SU-DHL-6 (cell line): ENCODE data around the gene FBXL13.

Experiments
- H2AFZ ChIP-seq: fragments of 200-600 bp; sonication (generic); 2 replicates; pipeline ENCODE4 v1.6.1; 2014; ENCODE audit warnings: low read depth, mild to moderate bottlenecking, moderate library complexity, mixed read lengths, antibody characterized with exemption, low read length; ENCODE audit not compliant: severe bottlenecking
- H3F3A ChIP-seq: fragments of 200-600 bp; shearing (Covaris generic); 2 replicates; pipeline ENCODE4 v1.6.0; 2016; ENCODE audit warnings: antibody characterized with exemption, mild to moderate bottlenecking; ENCODE audit not compliant: insufficient read depth
- H3K27ac ChIP-seq: fragments of 200-600 bp; sonication (generic); 2 replicates; pipeline ENCODE4 v1.5.1; 2016; ENCODE audit warnings: low read depth, mild to moderate bottlenecking, low read length, moderate library complexity, mixed read lengths
- H3K27me3 ChIP-seq: fragments of 200-600 bp; sonication (generic), shearing (Covaris generic); 2 replicates; pipeline ENCODE4 v1.6.0; 2014; ENCODE audit warnings: mild to moderate bottlenecking, low read length
- H3K36me3 ChIP-seq: fragments of 200-600 bp; sonication (generic); 2 replicates; pipeline ENCODE4 v1.6.1; 2014; ENCODE audit warnings: mild to moderate bottlenecking, low read length, mixed read lengths
- H3K4me2 ChIP-seq: fragments of 300-600, 200-600 bp; shearing (Covaris generic), sonication (generic); 2 replicates; pipeline ENCODE4 v1.6.0; 2014; ENCODE audit warnings: low read length, low read depth, mild to moderate bottlenecking; ENCODE audit not compliant: poor library complexity, severe bottlenecking
- H3K4me3 ChIP-seq: fragments of 200-600 bp; sonication (generic); 2 replicates; pipeline ENCODE4 v1.5.1; 2014; ENCODE audit warnings: antibody characterized with exemption, low read length, mild to moderate bottlenecking, mixed read lengths; ENCODE audit not compliant: insufficient read depth, poor library complexity, severe bottlenecking
- H3K79me2 ChIP-seq: fragments of 200-600 bp; sonication (generic); 2 replicates; pipeline ENCODE4 v1.6.1; 2014; ENCODE audit warnings: mild to moderate bottlenecking, low read length, moderate library complexity; ENCODE audit not compliant: insufficient read depth
- H3K9ac ChIP-seq: fragments of 200-600 bp; sonication (generic); 2 replicates; pipeline ENCODE4 v1.7.0; 2014; ENCODE audit warnings: mild to moderate bottlenecking, low read length
- H3K9me2 ChIP-seq: fragments of 200-600 bp; sonication (generic); replicated peaks from 2 replicates; pipeline ENCODE4 v1.6.1; 2014; ENCODE audit warnings: low read length; ENCODE audit not compliant: insufficient read depth
- H3K9me3 ChIP-seq: fragments of 200-600 bp; sonication (generic); 2 replicates; pipeline ENCODE4 v1.6.1; 2014; ENCODE audit warnings: low read length, mixed read lengths; ENCODE audit not compliant: insufficient read depth
- H4K20me1 ChIP-seq: fragments of 200-600 bp; sonication (generic); 2 replicates; pipeline ENCODE4 v1.6.1; 2014; ENCODE audit warnings: low read depth, mild to moderate bottlenecking, antibody characterized with exemption, low read length, moderate library complexity, mixed read lengths
- EZH2phosphoT487 ChIP-seq: fragments of 200-600 bp; sonication (generic), shearing (Covaris generic); conservative IDR thresholded peaks from 2 replicates; pipeline ENCODE4 v1.6.1; 2018; ENCODE audit warnings: mild to moderate bottlenecking, antibody characterized with exemption, low read length, moderate library complexity, mixed read lengths
- TF ChIP-seq, protein P1 (sequence below): fragments of 200-600 bp; sonication (generic); IDR thresholded peaks from one replicate; pipeline ENCODE4 v1.5.1; 2017; ENCODE audit warnings: antibody characterized with exemption, mild to moderate bottlenecking, low read length, moderate library complexity; ENCODE audit not compliant: insufficient read depth, poor library complexity, severe bottlenecking

Gene FBXL13

DNA sequence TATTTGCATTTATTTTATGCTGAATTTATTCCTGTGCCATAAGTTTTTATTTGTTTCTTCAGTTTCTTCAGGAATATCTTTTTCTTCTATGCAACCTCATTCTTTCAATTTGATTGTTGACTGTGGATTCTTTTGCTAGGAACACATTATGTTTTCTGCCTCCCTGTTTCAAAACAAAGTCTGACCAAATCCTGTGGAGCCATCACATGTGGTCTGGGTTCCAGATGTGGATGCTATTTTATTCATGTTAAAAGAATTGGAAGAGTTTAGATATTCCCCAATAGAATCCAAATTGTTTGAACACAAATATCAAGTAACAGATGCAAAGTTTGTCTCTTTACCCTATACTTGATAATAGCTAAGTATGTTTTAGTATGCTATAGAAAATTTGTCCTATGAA, 218.6 kb downstream of the FBXL13 start:
- H3K36me3 ChIP-seq, result no peaks in the 10 kb centered on the region
- no peak overlapping the region for H3K4me3 ChIP-seq
- H3F3A ChIP-seq, result 0 out of 2 replicates have a peak, but pooled peaks cover 3% of the 10 kb centered on the region
- H3K9me2 ChIP-seq, result no peaks in the 10 kb centered on the region
- no peak overlapping the region for H3K4me2 ChIP-seq
- peaks cover 4% of the 10 kb centered on the region; the same call in 1 of the 2 replicates for H4K20me1 ChIP-seq
- no peak overlapping the region for H2AFZ ChIP-seq
- H3K27me3 ChIP-seq, result no peaks in the 10 kb centered on the region
- no peak overlapping the region for H3K9ac ChIP-seq
- no peak overlapping the region for H3K27ac ChIP-seq
- no peaks in the 10 kb centered on the region for H3K9me3 ChIP-seq
- TF ChIP-seq, protein P1, sequence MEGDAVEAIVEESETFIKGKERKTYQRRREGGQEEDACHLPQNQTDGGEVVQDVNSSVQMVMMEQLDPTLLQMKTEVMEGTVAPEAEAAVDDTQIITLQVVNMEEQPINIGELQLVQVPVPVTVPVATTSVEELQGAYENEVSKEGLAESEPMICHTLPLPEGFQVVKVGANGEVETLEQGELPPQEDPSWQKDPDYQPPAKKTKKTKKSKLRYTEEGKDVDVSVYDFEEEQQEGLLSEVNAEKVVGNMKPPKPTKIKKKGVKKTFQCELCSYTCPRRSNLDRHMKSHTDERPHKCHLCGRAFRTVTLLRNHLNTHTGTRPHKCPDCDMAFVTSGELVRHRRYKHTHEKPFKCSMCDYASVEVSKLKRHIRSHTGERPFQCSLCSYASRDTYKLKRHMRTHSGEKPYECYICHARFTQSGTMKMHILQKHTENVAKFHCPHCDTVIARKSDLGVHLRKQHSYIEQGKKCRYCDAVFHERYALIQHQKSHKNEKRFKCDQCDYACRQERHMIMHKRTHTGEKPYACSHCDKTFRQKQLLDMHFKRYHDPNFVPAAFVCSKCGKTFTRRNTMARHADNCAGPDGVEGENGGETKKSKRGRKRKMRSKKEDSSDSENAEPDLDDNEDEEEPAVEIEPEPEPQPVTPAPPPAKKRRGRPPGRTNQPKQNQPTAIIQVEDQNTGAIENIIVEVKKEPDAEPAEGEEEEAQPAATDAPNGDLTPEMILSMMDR, result no peak
- no peak for TF ChIP-seq EZH2phosphoT487
- H3K79me2 ChIP-seq, result no peaks in the 10 kb centered on the region

DNA sequence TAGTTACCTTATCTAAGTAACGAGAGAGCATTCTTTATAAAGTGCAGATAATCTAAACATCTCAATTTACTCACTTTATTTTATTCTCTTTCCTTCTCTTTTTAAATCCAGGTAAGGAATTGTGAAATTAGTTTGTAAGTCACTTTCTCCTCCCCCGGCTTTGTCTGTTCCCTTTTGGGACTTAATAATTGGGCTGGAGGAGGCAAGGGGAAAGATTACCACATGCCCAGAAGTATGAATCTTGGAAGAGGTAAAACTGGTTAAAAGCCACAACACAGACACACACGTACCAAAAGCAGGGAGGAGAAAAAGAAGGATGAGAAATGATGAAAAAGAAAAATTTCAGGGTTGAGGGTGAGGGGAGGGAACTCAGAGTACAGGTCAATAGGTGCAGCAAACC, 225.1 kb downstream of the FBXL13 start:
- Histone ChIP-seq H3K79me2 (no peaks in the 10 kb centered on the region), H2AFZ (no peak overlapping the region), H3K27me3 (no peaks in the 10 kb centered on the region), H3K9me3 (no peaks in the 10 kb centered on the region), H3K36me3 (no peaks in the 10 kb centered on the region), H3K9ac (no peak overlapping the region), H3K4me2 (no peak overlapping the region), H3F3A (no peaks in the 10 kb centered on the region), H3K9me2 (no peaks in the 10 kb centered on the region), H4K20me1 (no peaks in the 10 kb centered on the region), H3K27ac (no peak overlapping the region), H3K4me3 (no peak overlapping the region)
- TF ChIP-seq, protein P1, result no peak
- TF ChIP-seq EZH2phosphoT487, result no peak

DNA sequence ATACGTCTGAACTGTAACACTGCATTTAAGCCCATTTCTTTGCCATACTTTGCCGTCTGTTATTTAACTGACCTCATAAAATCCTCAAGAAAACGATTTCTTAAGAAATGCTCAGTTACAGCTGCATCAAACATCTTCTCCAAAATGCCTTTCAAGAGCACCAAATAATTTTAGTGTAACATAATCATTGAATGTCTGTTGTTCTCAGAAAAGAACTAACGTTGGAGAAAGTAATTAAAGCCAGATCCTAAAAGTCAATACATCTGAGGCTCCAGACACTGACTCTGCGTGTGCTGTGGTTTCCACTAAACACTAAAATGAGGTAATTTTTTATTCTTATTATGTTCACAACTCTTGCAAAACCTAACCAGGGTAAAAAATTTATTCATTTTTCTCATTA, 225.5 kb downstream of the FBXL13 start:
- no peaks in the 10 kb centered on the region for H3F3A ChIP-seq
- H3K27ac ChIP-seq, result no peak overlapping the region
- H3K9ac ChIP-seq, result no peak overlapping the region
- H3K4me3 ChIP-seq, result no peak overlapping the region
- no peak overlapping the region for H2AFZ ChIP-seq
- no peaks in the 10 kb centered on the region for H3K27me3 ChIP-seq
- H3K9me2 ChIP-seq, result no peaks in the 10 kb centered on the region
- H4K20me1 ChIP-seq, result no peaks in the 10 kb centered on the region
- no peaks in the 10 kb centered on the region for H3K79me2 ChIP-seq
- TF ChIP-seq, protein P1, result no peak
- no peak for TF ChIP-seq EZH2phosphoT487
- H3K4me2 ChIP-seq, result no peak overlapping the region
- H3K36me3 ChIP-seq, result no peaks in the 10 kb centered on the region
- H3K9me3 ChIP-seq, result no peaks in the 10 kb centered on the region
